H1 (cell line): ENCODE data around the gene PPP2R3C. TPM values are rescaled to one million over a fixed set of nuclear protein-coding genes. Genes with fewer than 3 reads are reported as not detected.

Experiments
- CTCF ChIA-PET: fragments of 300-600 bp; sonication (Branson Sonifier 250); formaldehyde crosslinking; loops from one replicate; lab custom pipeline; 2021; ENCODE audit not compliant: partially characterized antibody; lab: Charles Lee
- POLR2A ChIA-PET: fragments of 300-600 bp; sonication (Branson Sonifier 250); formaldehyde crosslinking; loops from one replicate; lab custom pipeline; 2021; ENCODE audit warnings: inconsistent platforms; ENCODE audit not compliant: partially characterized antibody; lab: Charles Lee
- DNase-seq, 2 experiments: peaks; one replicate each; pipeline versions ENCODE4 v3.0.0 to v3.0.0-alpha.2; 2010 to 2022; ENCODE audit warnings: low spot score in 2 of 2, low read depth in 1 of 2, mixed read lengths in 1 of 2
- FAIRE-seq: peaks from 2 replicates; lab custom pipeline; 2011; peaks lifted over from hg19 to GRCh38; lab: Jason Lieb, UNC
- H2AFZ ChIP-seq: 2 replicates; pipeline ENCODE4 v1.8.1; 2012; ENCODE audit warnings: low read length, inconsistent platforms
- H2AK5ac ChIP-seq: 2 replicates; pipeline ENCODE4 v1.6.1; 2013; ENCODE audit warnings: low read depth, low read length
- H2BK120ac ChIP-seq: replicated peaks from 2 replicates; pipeline ENCODE3; 2013; ENCODE audit warnings: low read depth, low read length, inconsistent platforms
- H2BK12ac ChIP-seq: 2 replicates; pipeline ENCODE4 v1.6.1; 2013; ENCODE audit warnings: low read depth, low read length
- H2BK15ac ChIP-seq: 2 replicates; pipeline ENCODE4 v1.6.1; 2013; ENCODE audit warnings: low read length
- H2BK20ac ChIP-seq: 2 replicates; pipeline ENCODE4 v1.6.1; 2013; ENCODE audit warnings: low read length
- H2BK5ac ChIP-seq: 2 replicates; pipeline ENCODE4 v1.6.1; 2013; ENCODE audit warnings: low read depth, low read length
- H3K14ac ChIP-seq: 2 replicates; pipeline ENCODE4 v1.6.1; 2013; ENCODE audit warnings: inconsistent platforms; ENCODE audit not compliant: insufficient read length
- H3K18ac ChIP-seq: 2 replicates; pipeline ENCODE4 v1.6.1; 2013; ENCODE audit warnings: low read length; ENCODE audit errors: extremely low read depth
- H3K23ac ChIP-seq: 2 replicates; pipeline ENCODE4 v1.6.1; 2013; ENCODE audit warnings: inconsistent platforms; ENCODE audit not compliant: insufficient read length
- H3K23me2 ChIP-seq: 2 replicates; pipeline ENCODE4 v1.6.1; 2013; ENCODE audit warnings: low read depth, low read length
- H3K27ac ChIP-seq: 2 replicates; pipeline ENCODE4 v1.6.1; 2011; ENCODE audit warnings: low read depth, low read length, inconsistent platforms
- H3K27me3 ChIP-seq, 4 experiments: replicated peaks in 1 of 4; 1 replicate in 1 of 4; 2 replicates in 3 of 4; pipeline versions ENCODE4 v1.6.1 to v1.8.1; 2011 to 2013; ENCODE audit warnings: low read length in 3 of 4, mild to moderate bottlenecking in 3 of 4, inconsistent platforms in 2 of 4, mixed read lengths in 2 of 4, moderate library complexity in 1 of 4; ENCODE audit not compliant: control insufficient read depth in 3 of 4, insufficient read depth in 3 of 4; ENCODE audit errors: extremely low read depth in 1 of 4
- H3K36me3 ChIP-seq, 4 experiments: 2 replicates each; pipeline versions ENCODE4 v1.6.1 to v1.8.1; 2011 to 2013; ENCODE audit warnings: mild to moderate bottlenecking in 4 of 4, low read length in 3 of 4, moderate library complexity in 2 of 4, control low read depth in 1 of 4, inconsistent platforms in 1 of 4; ENCODE audit not compliant: insufficient read depth in 4 of 4, control insufficient read depth in 2 of 4
- H3K4ac ChIP-seq: replicated peaks from 2 replicates; pipeline ENCODE3; 2013; ENCODE audit warnings: low read length, low read depth, mixed read lengths, inconsistent platforms; ENCODE audit not compliant: insufficient read length
- H3K4me1 ChIP-seq, 4 experiments: replicated peaks in 1 of 4; 1 replicate in 1 of 4; 2 replicates in 3 of 4; pipeline versions ENCODE4 v1.6.1 to v1.8.1; 2011 to 2013; ENCODE audit warnings: low read length in 3 of 4, inconsistent platforms in 2 of 4, mixed read lengths in 1 of 4; ENCODE audit not compliant: insufficient read depth in 4 of 4, control insufficient read depth in 3 of 4
- H3K4me2 ChIP-seq, 2 experiments: 2 replicates each; pipeline versions ENCODE4 v1.6.1 to v1.8.1; 2011 to 2013; ENCODE audit warnings: low read depth in 2 of 2, low read length in 2 of 2, control low read depth in 1 of 2, inconsistent platforms in 1 of 2, mild to moderate bottlenecking in 1 of 2; ENCODE audit not compliant: insufficient read depth in 1 of 2
- H3K4me3 ChIP-seq, 4 experiments: fragments of 200-600, 300-600 bp in 1 of 4; sonication (generic), shearing (Covaris generic), sonication (Bioruptor Twin) in 1 of 4; 2 replicates each; pipeline versions ENCODE4 v1.5.1 to v1.8.1; 2011 to 2016; ENCODE audit warnings: low read length in 4 of 4, low read depth in 3 of 4, control low read depth in 2 of 4, inconsistent platforms in 2 of 4, mild to moderate bottlenecking in 2 of 4, mixed read lengths in 1 of 4, moderate library complexity in 1 of 4; ENCODE audit not compliant: insufficient read depth in 2 of 4; ENCODE audit errors: extremely low read depth in 1 of 4
- H3K56ac ChIP-seq: replicated peaks from 2 replicates; pipeline ENCODE3; 2013; ENCODE audit warnings: low read depth, mild to moderate bottlenecking, mixed read lengths, low read length, inconsistent platforms; ENCODE audit not compliant: insufficient read length
- H3K79me1 ChIP-seq: 2 replicates; pipeline ENCODE4 v1.6.1; 2013; ENCODE audit warnings: low read depth, low read length, control low read depth
- H3K79me2 ChIP-seq, 2 experiments: 2 replicates each; pipeline versions ENCODE4 v1.6.1 to v1.8.1; 2012 to 2013; ENCODE audit warnings: low read length in 2 of 2, mild to moderate bottlenecking in 2 of 2, inconsistent platforms in 1 of 2; ENCODE audit not compliant: insufficient read depth in 2 of 2, control insufficient read depth in 1 of 2
- H3K9ac ChIP-seq, 4 experiments: replicated peaks in 1 of 4; 1 replicate in 1 of 4; 2 replicates in 3 of 4; pipeline versions ENCODE4 v1.6.1 to v1.8.1; 2011 to 2013; ENCODE audit warnings: low read depth in 3 of 4, low read length in 3 of 4, control low read depth in 2 of 4, mild to moderate bottlenecking in 2 of 4, moderate library complexity in 2 of 4, inconsistent platforms in 1 of 4; ENCODE audit errors: extremely low read depth in 1 of 4
- H3K9me3 ChIP-seq, 2 experiments: 2 replicates each; pipeline versions ENCODE4 v1.6.1 to v1.8.1; 2012 to 2013; ENCODE audit warnings: mild to moderate bottlenecking in 2 of 2, moderate library complexity in 2 of 2, control low read depth in 1 of 2, inconsistent platforms in 1 of 2, low read depth in 1 of 2, low read length in 1 of 2, mixed read lengths in 1 of 2; ENCODE audit not compliant: insufficient read depth in 2 of 2
- H4K20me1 ChIP-seq, 2 experiments: replicated peaks in 1 of 2; 2 replicates each; pipeline versions ENCODE3 to v1.8.1; 2011 to 2013; ENCODE audit warnings: inconsistent platforms in 2 of 2, low read length in 2 of 2, mild to moderate bottlenecking in 1 of 2; ENCODE audit not compliant: insufficient read depth in 2 of 2, control insufficient read depth in 1 of 2
- H4K5ac ChIP-seq: 2 replicates; pipeline ENCODE4 v1.6.1; 2013; ENCODE audit warnings: low read length, low read depth, mixed read lengths, inconsistent platforms; ENCODE audit not compliant: insufficient read length
- H4K8ac ChIP-seq: 2 replicates; pipeline ENCODE4 v1.8.0; 2013; ENCODE audit warnings: mild to moderate bottlenecking, moderate library complexity, low read length, inconsistent platforms; ENCODE audit not compliant: insufficient read depth; ENCODE audit errors: extremely low read depth
- H4K91ac ChIP-seq: replicated peaks from 2 replicates; pipeline ENCODE3; 2013; ENCODE audit warnings: low read length, mixed read lengths, inconsistent platforms; ENCODE audit not compliant: insufficient read length
- EZH2 ChIP-seq: fragments of 200-600 bp; sonication (generic); IDR thresholded peaks from 2 replicates; pipeline ENCODE4 v1.7.1; 2012; ENCODE audit warnings: low read depth, mild to moderate bottlenecking, moderate library complexity, low read length, inconsistent platforms; ENCODE audit not compliant: severe bottlenecking
- RFX5 ChIP-seq: IDR thresholded peaks from 2 replicates; pipeline ENCODE4 v1.6.1; 2011; ENCODE audit warnings: low read depth, low read length, improper control_type of control experiment, borderline replicate concordance
- RNF2 ChIP-seq: fragments of 200-900, 300-1000 bp; sonication (generic); IDR thresholded peaks from 2 replicates; pipeline ENCODE4 v1.7.1; 2016; ENCODE audit warnings: borderline replicate concordance, low read depth, mild to moderate bottlenecking, antibody characterized with exemption, low read length; ENCODE audit not compliant: poor library complexity, severe bottlenecking; ENCODE audit errors: missing control alignments
- TBP ChIP-seq: IDR thresholded peaks from 2 replicates; pipeline ENCODE4 v1.6.1; 2011; ENCODE audit warnings: low read depth, low read length, improper control_type of control experiment
- WGBS, 2 experiments: shearing (Covaris generic) in 1 of 2; methylation state at CpG; one replicate each; pipeline versions ENCODE4 v1.1.6 to v1.1.7; 2013 to 2015; ENCODE audit warnings: low lambda C conversion rate in 2 of 2, mixed read lengths in 2 of 2, inconsistent platforms in 1 of 2, low coverage in 1 of 2, missing lambda C conversion rate in 1 of 2; ENCODE audit not compliant: insufficient replicate concordance in 2 of 2, insufficient coverage in 1 of 2, insufficient read length in 1 of 2; ENCODE audit errors: extremely low coverage in 1 of 2, missing lambda C conversion rate in 1 of 2; 5-methylcytosine and 5-hydroxymethylcytosine counted together
- polyA plus RNA-seq, 7 experiments: library from polyadenylated mRNA; depleted of rRNA in 3 of 7; stranded (reverse) in 5 of 7; unstranded in 2 of 7; fragments of >200 nt in 5 of 7; fragments of 200-250 nt in 2 of 7; gene quantifications; 1 replicate in 5 of 7; 2 replicates in 1 of 7; 4 replicates in 1 of 7; pipeline versions ENCODE4 v1.2.1 to v1.2.3, GENCODE V29; 2011 to 2013; ENCODE audit warnings: missing spikeins in 2 of 7, mixed read lengths in 2 of 7
- total RNA-seq: library from RNA; stranded (reverse); fragmentation: NEBNext Ultra II Directional; extraction: Animal tissue kit (Norgen Biotek cat#: 25700); gene quantifications from 2 replicates; pipeline ENCODE4 v1.2.1, GENCODE V29; 2021
- TF ChIP-seq, protein P1 (sequence below): IDR thresholded peaks from 2 replicates; pipeline ENCODE4 v1.6.1; 2011; ENCODE audit warnings: low read depth, mild to moderate bottlenecking, low read length; ENCODE audit not compliant: insufficient read depth

The PPP2R3C gene
- total and polyA plus RNA-seq, 2 of the 8 experiments (the other 6 are each of a cell fraction or from before 2014, with no cell fraction given): 7.1 to 26.7 TPM

DNA sequence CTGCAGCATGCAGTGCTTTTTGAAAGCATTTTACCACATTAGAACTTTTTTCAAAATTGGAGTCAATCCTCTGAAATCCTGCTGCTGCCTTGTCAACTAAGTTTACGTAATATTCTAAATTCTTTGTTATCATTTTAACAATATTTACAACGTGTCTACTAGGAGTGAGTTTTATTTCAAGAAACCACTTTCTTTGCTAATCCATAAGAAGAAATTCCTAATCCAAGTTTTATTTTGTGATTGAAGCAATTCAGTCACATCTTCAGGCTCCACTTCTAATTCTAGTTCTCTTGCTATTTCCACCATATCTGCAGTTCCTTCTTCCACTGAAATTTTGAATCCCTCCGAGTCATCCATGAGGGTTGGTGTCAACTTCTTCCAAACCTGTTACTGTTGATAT, 25.9 kb upstream of the PPP2R3C start:
- H3K4me2 ChIP-seq: no peak overlapping the region
- no peaks in the 10 kb centered on the region for H4K20me1 ChIP-seq
- H3K4ac ChIP-seq: no peak overlapping the region
- CTCF ChIA-PET: interaction anchor here (10.8 kb wide), 1 partner anchor 270 kb away, joined by 198 read pairs; no protein-coding TSS in a partner anchor
- H3K4me1 ChIP-seq: no peaks in the 10 kb centered on the region
- no peak overlapping the region for H3K18ac ChIP-seq
- H2AFZ ChIP-seq: no peak overlapping the region
- no peak for DNase-seq
- no peak overlapping the region for H4K8ac ChIP-seq
- FAIRE-seq: no peak
- H4K5ac ChIP-seq: no peak overlapping the region
- WGBS, 2 experiments: 87% methylated on average over 3 of the region's 3 CpGs; no CpG with 5 or more reads in 1 of the 2 experiments
- no peak overlapping the region for H3K9ac ChIP-seq
- no peak overlapping the region for H3K23ac ChIP-seq
- no peaks in the 10 kb centered on the region for H3K79me1 ChIP-seq
- peaks cover 0 to 5% of the 10 kb centered on the region in 2 experiments; a peak in 1 of 4 replicates for H3K9me3 ChIP-seq
- H4K91ac ChIP-seq: no peak overlapping the region
- no peak for TF ChIP-seq RNF2
- TF ChIP-seq TBP: no peak
- TF ChIP-seq, protein P1, sequence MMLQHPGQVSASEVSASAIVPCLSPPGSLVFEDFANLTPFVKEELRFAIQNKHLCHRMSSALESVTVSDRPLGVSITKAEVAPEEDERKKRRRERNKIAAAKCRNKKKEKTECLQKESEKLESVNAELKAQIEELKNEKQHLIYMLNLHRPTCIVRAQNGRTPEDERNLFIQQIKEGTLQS: no peak
- TF ChIP-seq RFX5: no peak
- TF ChIP-seq EZH2: no peak
- H2BK120ac ChIP-seq: no peak overlapping the region
- no peak overlapping the region for H2BK12ac ChIP-seq
- H3K56ac ChIP-seq: no peak overlapping the region
- no peak overlapping the region for H3K14ac ChIP-seq
- no peak overlapping the region for H2BK5ac ChIP-seq
- H2BK15ac ChIP-seq: no peak overlapping the region
- no peaks in the 10 kb centered on the region; the same call in 1 of the 2 replicates for H3K23me2 ChIP-seq
- no peak overlapping the region for H2BK20ac ChIP-seq
- no peak overlapping the region for H2AK5ac ChIP-seq
- H3K36me3 ChIP-seq: peaks cover 0 to 9% (median 0%) of the 10 kb centered on the region in 4 experiments; a peak in 2 of 8 replicates
- H3K27me3 ChIP-seq: no peaks in the 10 kb centered on the region
- no peak overlapping the region for H3K4me3 ChIP-seq
- no peak overlapping the region for H3K27ac ChIP-seq
- POLR2A ChIA-PET: no interaction called here
- peaks cover 0 to 3% of the 10 kb centered on the region in 2 experiments; a peak in 1 of 4 replicates for H3K79me2 ChIP-seq
